ENCODE results near the gene FANCD2OS. TPM values are rescaled to one million over a fixed set of nuclear protein-coding genes. Genes with fewer than 3 reads are reported as not detected.

Gene FANCD2OS
- total and polyA plus RNA-seq, 7 experiments from 2014 or later, result not detected

Other genes starting within 250 kb of the FANCD2OS start
- gene CIDEC, start 228.0 kb downstream of the FANCD2OS start, total RNA-seq, result not detected
- gene CIDEC, start 228.0 kb downstream of the FANCD2OS start, polyA plus RNA-seq, result not detected
- 10 to 100 TPM; 16.0 to 34.5 (median 28.1) TPM for gene JAGN1, start 217.6 kb downstream of the FANCD2OS start, total RNA-seq
- 10 to 100 TPM; 44.8 to 54.5 TPM for gene JAGN1, start 217.6 kb downstream of the FANCD2OS start, polyA plus RNA-seq
- gene IL17RE, start 205.4 kb downstream of the FANCD2OS start, total RNA-seq, result 1 to 10 TPM in 2 of 5 experiments, under 1 TPM in 3; 0.19 to 2.2 (median 0.38) TPM
- gene IL17RE, start 205.4 kb downstream of the FANCD2OS start, polyA plus RNA-seq, result not detected
- 1 to 10 TPM in 3 of 5 experiments, under 1 TPM in 2; 0.70 to 3.2 (median 1.4) TPM for gene IL17RC, start 191.2 kb downstream of the FANCD2OS start, total RNA-seq
- gene IL17RC, start 191.2 kb downstream of the FANCD2OS start, polyA plus RNA-seq, result 10 to 100 TPM in 1 of 2 donors, 1 to 10 TPM in 1; 8.3 to 11.9 TPM
- 10 to 100 TPM; 21.0 to 64.9 (median 29.6) TPM for gene CRELD1, start 174.4 kb downstream of the FANCD2OS start, total RNA-seq
- gene CRELD1, start 174.4 kb downstream of the FANCD2OS start, polyA plus RNA-seq, result 10 to 100 TPM; 30.1 to 31.0 TPM
- 10 to 100 TPM in 2 of 5 experiments, 1 to 10 TPM in 3; 5.1 to 10.8 (median 8.8) TPM for gene PRRT3, start 155.8 kb downstream of the FANCD2OS start, total RNA-seq
- gene PRRT3, start 155.8 kb downstream of the FANCD2OS start, polyA plus RNA-seq, result 1 to 10 TPM; 5.4 to 6.4 TPM
- gene EMC3, start 121.4 kb downstream of the FANCD2OS start, total RNA-seq, result 10 to 100 TPM; 33.2 to 55.6 (median 38.9) TPM
- gene EMC3, start 121.4 kb downstream of the FANCD2OS start, polyA plus RNA-seq, result 10 to 100 TPM; 38.3 to 55.0 TPM
- gene FANCD2, start 81.8 kb downstream of the FANCD2OS start, total RNA-seq, result 10 to 100 TPM; 18.3 to 41.5 (median 34.1) TPM
- gene FANCD2, start 81.8 kb downstream of the FANCD2OS start, polyA plus RNA-seq, result 1 to 10 TPM; 3.3 to 5.1 TPM
- 100 to 1,000 TPM in 1 of 5 experiments, 10 to 100 TPM in 4; 40.9 to 117 (median 65.8) TPM for gene BRK1, start 7.4 kb upstream of the FANCD2OS start, total RNA-seq
- 100 to 1,000 TPM; 212 to 256 TPM for gene BRK1, start 7.4 kb upstream of the FANCD2OS start, polyA plus RNA-seq
- gene VHL, start 33.5 kb upstream of the FANCD2OS start, total RNA-seq, result 10 to 100 TPM; 56.8 to 77.0 (median 67.0) TPM
- gene VHL, start 33.5 kb upstream of the FANCD2OS start, polyA plus RNA-seq, result 10 to 100 TPM; 16.7 to 34.6 TPM
- 1 to 10 TPM; 1.5 to 4.8 (median 2.3) TPM for gene IRAK2, start 56.7 kb upstream of the FANCD2OS start, total RNA-seq
- gene IRAK2, start 56.7 kb upstream of the FANCD2OS start, polyA plus RNA-seq, result 1 to 10 TPM; 2.3 to 3.8 TPM
- gene TATDN2, start 140.2 kb upstream of the FANCD2OS start, total RNA-seq, result 10 to 100 TPM; 52.9 to 88.8 (median 71.6) TPM
- 10 to 100 TPM; 12.9 to 26.8 TPM for gene TATDN2, start 140.2 kb upstream of the FANCD2OS start, polyA plus RNA-seq
- 1 to 10 TPM in 4 of 5 experiments, under 1 TPM in 1; 0.35 to 3.8 (median 1.3) TPM for gene GHRL, start 184.7 kb upstream of the FANCD2OS start, total RNA-seq
- gene GHRL, start 184.7 kb upstream of the FANCD2OS start, polyA plus RNA-seq, result under 1 TPM; 0.67 to 0.69 TPM
- gene SEC13, start 212.9 kb upstream of the FANCD2OS start, total RNA-seq, result 10 to 100 TPM; 63.9 to 98.9 (median 71.0) TPM
- gene SEC13, start 212.9 kb upstream of the FANCD2OS start, polyA plus RNA-seq, result 100 to 1,000 TPM; 129 to 131 TPM